ENCODE measurements around the gene PATE2.

PATE2 gene

GRCh38 chr11:125745979-125746378 is 32.6 kb downstream of the PATE2 start, which contains the start of gene PATE1:
Gene PATE1 (plus strand): TSS chr11:125746279. CDS start chr11:125746305, 26 bp downstream.
- TF ChIP-seq CTCF (IDR thresholded peaks at IDR 0.05; ENCODE audit: low read depth, low read length), result no peak
- DNase-seq, result no peak
- Histone ChIP-seq H3K4me3 (ENCODE audit: low read depth, low read length) (no peak within 1 kb of the TSS), H3K4me1 (no peaks in the 10 kb centered on the region), H3K36me3 (no peaks in the 10 kb centered on the region), H3K9me3 (no peaks in the 10 kb centered on the region), H3K27me3 (peaks cover 24% of the 10 kb centered on the region; the same call in 1 of the 2 replicates)

- no peak for TF ChIP-seq CTCF (IDR thresholded peaks at IDR 0.05; ENCODE audit: low read depth, low read length)
- no peak for DNase-seq
These were observed 34.9 kb downstream of the PATE2 start for GRCh38 chr11:125743681-125744080.

GRCh38 chr11:125740617-125741016 is 38.0 kb downstream of the PATE2 start:
- Histone ChIP-seq H3K9me3 (no peaks in the 10 kb centered on the region), H3K4me3 (ENCODE audit: low read depth, low read length) (no peak overlapping the region), H3K36me3 (no peaks in the 10 kb centered on the region), H3K27me3 (peaks cover 30% of the 10 kb centered on the region; the same call in 1 of the 2 replicates), H3K4me1 (no peaks in the 10 kb centered on the region)
- no peak for DNase-seq
- no peak for TF ChIP-seq CTCF (IDR thresholded peaks at IDR 0.05; ENCODE audit: low read depth, low read length)

More at GRCh38 chr11:125743681-125744080, 34.9 kb downstream of the PATE2 start:
- Histone ChIP-seq H3K9me3 (no peaks in the 10 kb centered on the region), H3K4me1 (no peaks in the 10 kb centered on the region), H3K36me3 (no peaks in the 10 kb centered on the region), H3K4me3 (ENCODE audit: low read depth, low read length) (no peak overlapping the region), H3K27me3 (peaks cover 30% of the 10 kb centered on the region; the same call in 1 of the 2 replicates)

- no peak for TF ChIP-seq CTCF (IDR thresholded peaks at IDR 0.05; ENCODE audit: low read depth, low read length)
- H3K9me3 ChIP-seq, result no peaks in the 10 kb centered on the region
- no peaks in the 10 kb centered on the region for H3K36me3 ChIP-seq
- no peaks in the 10 kb centered on the region for H3K4me1 ChIP-seq
- no peak overlapping the region for H3K4me3 ChIP-seq (ENCODE audit: low read depth, low read length)
- peaks cover 8% of the 10 kb centered on the region; the same call in 1 of the 2 replicates for H3K27me3 ChIP-seq
- no peak for DNase-seq
These were observed 49.7 kb downstream of the PATE2 start for GRCh38 chr11:125728969-125729368.

Data from BE2C (cell line).